H1 (cell line): ENCODE measurements around the gene NFIA. TPM values are rescaled to one million over a fixed set of nuclear protein-coding genes. Genes with fewer than 3 reads are reported as not detected.

ENCODE experiments used
- CTCF ChIA-PET: fragments of 300-600 bp; sonication (Branson Sonifier 250); formaldehyde crosslinking; loops from one replicate; lab custom pipeline; 2021; ENCODE audit not compliant: partially characterized antibody; lab: Charles Lee
- POLR2A ChIA-PET: fragments of 300-600 bp; sonication (Branson Sonifier 250); formaldehyde crosslinking; loops from one replicate; lab custom pipeline; 2021; ENCODE audit warnings: inconsistent platforms; ENCODE audit not compliant: partially characterized antibody; lab: Charles Lee
- DNase-seq, 2 experiments: peaks; one replicate each; pipeline versions ENCODE4 v3.0.0 to v3.0.0-alpha.2; 2010 to 2022; ENCODE audit warnings: low spot score in 2 of 2, low read depth in 1 of 2, mixed read lengths in 1 of 2
- FAIRE-seq: peaks from 2 replicates; lab custom pipeline; 2011; peaks lifted over from hg19 to GRCh38; lab: Jason Lieb, UNC
- H2AFZ ChIP-seq: 2 replicates; pipeline ENCODE4 v1.8.1; 2012; ENCODE audit warnings: low read length, inconsistent platforms
- H2AK5ac ChIP-seq: 2 replicates; pipeline ENCODE4 v1.6.1; 2013; ENCODE audit warnings: low read depth, low read length
- H2BK120ac ChIP-seq: replicated peaks from 2 replicates; pipeline ENCODE3; 2013; ENCODE audit warnings: low read depth, low read length, inconsistent platforms
- H2BK12ac ChIP-seq: 2 replicates; pipeline ENCODE4 v1.6.1; 2013; ENCODE audit warnings: low read depth, low read length
- H2BK15ac ChIP-seq: 2 replicates; pipeline ENCODE4 v1.6.1; 2013; ENCODE audit warnings: low read length
- H2BK20ac ChIP-seq: 2 replicates; pipeline ENCODE4 v1.6.1; 2013; ENCODE audit warnings: low read length
- H2BK5ac ChIP-seq: 2 replicates; pipeline ENCODE4 v1.6.1; 2013; ENCODE audit warnings: low read depth, low read length
- H3K14ac ChIP-seq: 2 replicates; pipeline ENCODE4 v1.6.1; 2013; ENCODE audit warnings: inconsistent platforms; ENCODE audit not compliant: insufficient read length
- H3K18ac ChIP-seq: 2 replicates; pipeline ENCODE4 v1.6.1; 2013; ENCODE audit warnings: low read length; ENCODE audit errors: extremely low read depth
- H3K23ac ChIP-seq: 2 replicates; pipeline ENCODE4 v1.6.1; 2013; ENCODE audit warnings: inconsistent platforms; ENCODE audit not compliant: insufficient read length
- H3K23me2 ChIP-seq: 2 replicates; pipeline ENCODE4 v1.6.1; 2013; ENCODE audit warnings: low read depth, low read length
- H3K27ac ChIP-seq: 2 replicates; pipeline ENCODE4 v1.6.1; 2011; ENCODE audit warnings: low read depth, low read length, inconsistent platforms
- H3K27me3 ChIP-seq, 4 experiments: replicated peaks in 1 of 4; 1 replicate in 1 of 4; 2 replicates in 3 of 4; pipeline versions ENCODE4 v1.6.1 to v1.8.1; 2011 to 2013; ENCODE audit warnings: low read length in 3 of 4, mild to moderate bottlenecking in 3 of 4, inconsistent platforms in 2 of 4, mixed read lengths in 2 of 4, moderate library complexity in 1 of 4; ENCODE audit not compliant: control insufficient read depth in 3 of 4, insufficient read depth in 3 of 4; ENCODE audit errors: extremely low read depth in 1 of 4
- H3K36me3 ChIP-seq, 4 experiments: 2 replicates each; pipeline versions ENCODE4 v1.6.1 to v1.8.1; 2011 to 2013; ENCODE audit warnings: mild to moderate bottlenecking in 4 of 4, low read length in 3 of 4, moderate library complexity in 2 of 4, control low read depth in 1 of 4, inconsistent platforms in 1 of 4; ENCODE audit not compliant: insufficient read depth in 4 of 4, control insufficient read depth in 2 of 4
- H3K4ac ChIP-seq: replicated peaks from 2 replicates; pipeline ENCODE3; 2013; ENCODE audit warnings: low read length, low read depth, mixed read lengths, inconsistent platforms; ENCODE audit not compliant: insufficient read length
- H3K4me1 ChIP-seq, 4 experiments: replicated peaks in 1 of 4; 1 replicate in 1 of 4; 2 replicates in 3 of 4; pipeline versions ENCODE4 v1.6.1 to v1.8.1; 2011 to 2013; ENCODE audit warnings: low read length in 3 of 4, inconsistent platforms in 2 of 4, mixed read lengths in 1 of 4; ENCODE audit not compliant: insufficient read depth in 4 of 4, control insufficient read depth in 3 of 4
- H3K4me2 ChIP-seq, 2 experiments: 2 replicates each; pipeline versions ENCODE4 v1.6.1 to v1.8.1; 2011 to 2013; ENCODE audit warnings: low read depth in 2 of 2, low read length in 2 of 2, control low read depth in 1 of 2, inconsistent platforms in 1 of 2, mild to moderate bottlenecking in 1 of 2; ENCODE audit not compliant: insufficient read depth in 1 of 2
- H3K4me3 ChIP-seq, 4 experiments: fragments of 200-600, 300-600 bp in 1 of 4; sonication (generic), shearing (Covaris generic), sonication (Bioruptor Twin) in 1 of 4; 2 replicates each; pipeline versions ENCODE4 v1.5.1 to v1.8.1; 2011 to 2016; ENCODE audit warnings: low read length in 4 of 4, low read depth in 3 of 4, control low read depth in 2 of 4, inconsistent platforms in 2 of 4, mild to moderate bottlenecking in 2 of 4, mixed read lengths in 1 of 4, moderate library complexity in 1 of 4; ENCODE audit not compliant: insufficient read depth in 2 of 4; ENCODE audit errors: extremely low read depth in 1 of 4
- H3K56ac ChIP-seq: replicated peaks from 2 replicates; pipeline ENCODE3; 2013; ENCODE audit warnings: low read depth, mild to moderate bottlenecking, mixed read lengths, low read length, inconsistent platforms; ENCODE audit not compliant: insufficient read length
- H3K79me1 ChIP-seq: 2 replicates; pipeline ENCODE4 v1.6.1; 2013; ENCODE audit warnings: low read depth, low read length, control low read depth
- H3K79me2 ChIP-seq, 2 experiments: 2 replicates each; pipeline versions ENCODE4 v1.6.1 to v1.8.1; 2012 to 2013; ENCODE audit warnings: low read length in 2 of 2, mild to moderate bottlenecking in 2 of 2, inconsistent platforms in 1 of 2; ENCODE audit not compliant: insufficient read depth in 2 of 2, control insufficient read depth in 1 of 2
- H3K9ac ChIP-seq, 4 experiments: replicated peaks in 1 of 4; 1 replicate in 1 of 4; 2 replicates in 3 of 4; pipeline versions ENCODE4 v1.6.1 to v1.8.1; 2011 to 2013; ENCODE audit warnings: low read depth in 3 of 4, low read length in 3 of 4, control low read depth in 2 of 4, mild to moderate bottlenecking in 2 of 4, moderate library complexity in 2 of 4, inconsistent platforms in 1 of 4; ENCODE audit errors: extremely low read depth in 1 of 4
- H3K9me3 ChIP-seq, 2 experiments: 2 replicates each; pipeline versions ENCODE4 v1.6.1 to v1.8.1; 2012 to 2013; ENCODE audit warnings: mild to moderate bottlenecking in 2 of 2, moderate library complexity in 2 of 2, control low read depth in 1 of 2, inconsistent platforms in 1 of 2, low read depth in 1 of 2, low read length in 1 of 2, mixed read lengths in 1 of 2; ENCODE audit not compliant: insufficient read depth in 2 of 2
- H4K20me1 ChIP-seq, 2 experiments: replicated peaks in 1 of 2; 2 replicates each; pipeline versions ENCODE3 to v1.8.1; 2011 to 2013; ENCODE audit warnings: inconsistent platforms in 2 of 2, low read length in 2 of 2, mild to moderate bottlenecking in 1 of 2; ENCODE audit not compliant: insufficient read depth in 2 of 2, control insufficient read depth in 1 of 2
- H4K5ac ChIP-seq: 2 replicates; pipeline ENCODE4 v1.6.1; 2013; ENCODE audit warnings: low read length, low read depth, mixed read lengths, inconsistent platforms; ENCODE audit not compliant: insufficient read length
- H4K8ac ChIP-seq: 2 replicates; pipeline ENCODE4 v1.8.0; 2013; ENCODE audit warnings: mild to moderate bottlenecking, moderate library complexity, low read length, inconsistent platforms; ENCODE audit not compliant: insufficient read depth; ENCODE audit errors: extremely low read depth
- H4K91ac ChIP-seq: replicated peaks from 2 replicates; pipeline ENCODE3; 2013; ENCODE audit warnings: low read length, mixed read lengths, inconsistent platforms; ENCODE audit not compliant: insufficient read length
- CEBPB ChIP-seq: IDR thresholded peaks from 2 replicates; pipeline ENCODE4 v1.6.1; 2012; ENCODE audit warnings: low read depth, low read length
- CHD1 ChIP-seq: IDR thresholded peaks from 2 replicates; pipeline ENCODE4 v1.6.1; 2012; ENCODE audit warnings: low read depth, low read length, improper control_type of control experiment
- FOSL1 ChIP-seq: IDR thresholded peaks from 2 replicates; pipeline ENCODE4 v1.6.1; 2011; ENCODE audit warnings: mild to moderate bottlenecking, low read depth, low read length, moderate library complexity; ENCODE audit not compliant: insufficient read depth
- SP4 ChIP-seq: IDR thresholded peaks from 2 replicates; pipeline ENCODE4 v1.6.1; 2012; ENCODE audit warnings: low read length, inconsistent platforms
- WGBS, 2 experiments: shearing (Covaris generic) in 1 of 2; methylation state at CpG; one replicate each; pipeline versions ENCODE4 v1.1.6 to v1.1.7; 2013 to 2015; ENCODE audit warnings: low lambda C conversion rate in 2 of 2, mixed read lengths in 2 of 2, inconsistent platforms in 1 of 2, low coverage in 1 of 2, missing lambda C conversion rate in 1 of 2; ENCODE audit not compliant: insufficient replicate concordance in 2 of 2, insufficient coverage in 1 of 2, insufficient read length in 1 of 2; ENCODE audit errors: extremely low coverage in 1 of 2, missing lambda C conversion rate in 1 of 2; 5-methylcytosine and 5-hydroxymethylcytosine counted together
- polyA plus RNA-seq, 7 experiments: library from polyadenylated mRNA; depleted of rRNA in 3 of 7; stranded (reverse) in 5 of 7; unstranded in 2 of 7; fragments of >200 nt in 5 of 7; fragments of 200-250 nt in 2 of 7; gene quantifications; 1 replicate in 5 of 7; 2 replicates in 1 of 7; 4 replicates in 1 of 7; pipeline versions ENCODE4 v1.2.1 to v1.2.3, GENCODE V29; 2011 to 2013; ENCODE audit warnings: missing spikeins in 2 of 7, mixed read lengths in 2 of 7
- total RNA-seq: library from RNA; stranded (reverse); fragmentation: NEBNext Ultra II Directional; extraction: Animal tissue kit (Norgen Biotek cat#: 25700); gene quantifications from 2 replicates; pipeline ENCODE4 v1.2.1, GENCODE V29; 2021

The NFIA gene
- total and polyA plus RNA-seq, 2 of the 8 experiments (the other 6 are each of a cell fraction or from before 2014, with no cell fraction given), result 1.8 to 2.3 TPM

- Histone ChIP-seq H4K8ac (no peak overlapping the region), H3K27ac (no peak overlapping the region), H3K79me2 (no peaks in the 10 kb centered on the region), H2BK12ac (no peak overlapping the region), H3K9me3 (no peaks in the 10 kb centered on the region), H3K18ac (no peak overlapping the region), H4K20me1 (peaks cover 0 to 7% of the 10 kb centered on the region in 2 experiments), H3K14ac (no peak overlapping the region), H4K5ac (no peak overlapping the region), H2BK5ac (no peak overlapping the region), H3K4me1 (no peaks in the 10 kb centered on the region), H3K23me2 (no peaks in the 10 kb centered on the region), H4K91ac (no peak overlapping the region), H3K23ac (no peak overlapping the region), H2BK20ac (no peak overlapping the region), H3K9ac (no peak overlapping the region), H3K36me3 (no peaks in the 10 kb centered on the region), H3K79me1 (no peaks in the 10 kb centered on the region), H3K56ac (no peak overlapping the region), H2BK120ac (no peak overlapping the region), H3K4me2 (no peak overlapping the region), H3K4me3 (no peak overlapping the region), H2AK5ac (no peak overlapping the region), H2BK15ac (no peak overlapping the region), H2AFZ (no peak overlapping the region), H3K4ac (no peak overlapping the region), H3K27me3 (peaks cover 46 to 71% (median 64%) of the 10 kb centered on the region in 4 experiments)
- CTCF ChIA-PET, result interaction anchor here (1.6 kb wide), 1 partner anchor 72 kb away, joined by 3 read pairs; no protein-coding TSS in a partner anchor
- FAIRE-seq (no peak), DNase-seq (no peak)
- WGBS, 2 experiments, result 86% methylated on average over 3 of the region's 3 CpGs; no CpG with 5 or more reads in 1 of the 2 experiments
- TF ChIP-seq CEBPB (no peak), CHD1 (no peak), SP4 (no peak), FOSL1 (no peak)
- POLR2A ChIA-PET, result no interaction called here
Measured at GRCh38 chr1:61474963-61475362, 392.6 kb downstream of the NFIA start.
